Activated T-cell treated with anti-CD3 and anti-CD28 coated beads, Interleukin-2, amount 50 U/mL, for 24 hours (primary cell): ENCODE measurements around the gene KLF17.

Experiments
- DNase-seq: peaks from one replicate; pipeline ENCODE4 v3.0.0-alpha.2; 2020
- H3K27ac Mint-ChIP-seq: 2 replicates; pipeline ENCODE4 v1.8.0; 2020; ENCODE audit warnings: mild to moderate bottlenecking, mixed read lengths
- H3K27me3 Mint-ChIP-seq: 2 replicates; pipeline ENCODE4 v1.8.0; 2020; ENCODE audit warnings: mixed read lengths
- H3K36me3 Mint-ChIP-seq: 2 replicates; pipeline ENCODE4 v1.8.0; 2020; ENCODE audit warnings: low read depth, mixed read lengths
- H3K4me1 Mint-ChIP-seq: 2 replicates; pipeline ENCODE4 v1.8.0; 2020; ENCODE audit warnings: low read depth, mixed read lengths
- H3K4me3 Mint-ChIP-seq: 2 replicates; pipeline ENCODE4 v1.8.0; 2020; ENCODE audit warnings: mild to moderate bottlenecking, moderate library complexity, mixed read lengths
- H3K9me3 Mint-ChIP-seq: 2 replicates; pipeline ENCODE4 v1.8.0; 2020; ENCODE audit warnings: mixed read lengths

KLF17 gene, protein sequence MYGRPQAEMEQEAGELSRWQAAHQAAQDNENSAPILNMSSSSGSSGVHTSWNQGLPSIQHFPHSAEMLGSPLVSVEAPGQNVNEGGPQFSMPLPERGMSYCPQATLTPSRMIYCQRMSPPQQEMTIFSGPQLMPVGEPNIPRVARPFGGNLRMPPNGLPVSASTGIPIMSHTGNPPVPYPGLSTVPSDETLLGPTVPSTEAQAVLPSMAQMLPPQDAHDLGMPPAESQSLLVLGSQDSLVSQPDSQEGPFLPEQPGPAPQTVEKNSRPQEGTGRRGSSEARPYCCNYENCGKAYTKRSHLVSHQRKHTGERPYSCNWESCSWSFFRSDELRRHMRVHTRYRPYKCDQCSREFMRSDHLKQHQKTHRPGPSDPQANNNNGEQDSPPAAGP

DNA sequence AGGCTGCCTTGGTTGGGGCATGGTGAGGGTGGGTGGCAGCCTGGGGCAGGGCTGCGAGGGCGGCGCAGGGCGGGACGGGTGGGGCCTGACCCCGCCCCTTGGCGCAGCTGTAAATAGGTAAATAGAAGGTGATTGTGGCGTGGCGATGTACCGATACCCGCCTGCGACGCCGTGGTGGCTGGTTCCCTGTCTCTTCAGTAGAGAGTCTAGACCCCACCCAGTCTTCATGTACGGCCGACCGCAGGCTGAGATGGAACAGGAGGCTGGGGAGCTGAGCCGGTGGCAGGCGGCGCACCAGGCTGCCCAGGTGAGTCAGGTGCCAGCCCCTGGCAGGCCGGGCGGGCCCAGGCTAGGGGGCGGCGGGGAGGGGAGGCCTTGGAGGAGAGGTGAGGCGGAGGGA, at the start of gene KLF17:
TSS of gene KLF17 (plus strand) at position 140 of the 400 bp plus-strand sequence. CDS start at position 227, 87 bp downstream.
- Mint-ChIP-seq H3K27me3 (peaks cover 12% of the 10 kb centered on the region), H3K27ac (no peak within 1 kb of the TSS), H3K4me1 (no peaks in the 10 kb centered on the region), H3K4me3 (no peak within 1 kb of the TSS), H3K36me3 (no peaks in the 10 kb centered on the region), H3K9me3 (no peaks in the 10 kb centered on the region)
- no peak for DNase-seq

DNA sequence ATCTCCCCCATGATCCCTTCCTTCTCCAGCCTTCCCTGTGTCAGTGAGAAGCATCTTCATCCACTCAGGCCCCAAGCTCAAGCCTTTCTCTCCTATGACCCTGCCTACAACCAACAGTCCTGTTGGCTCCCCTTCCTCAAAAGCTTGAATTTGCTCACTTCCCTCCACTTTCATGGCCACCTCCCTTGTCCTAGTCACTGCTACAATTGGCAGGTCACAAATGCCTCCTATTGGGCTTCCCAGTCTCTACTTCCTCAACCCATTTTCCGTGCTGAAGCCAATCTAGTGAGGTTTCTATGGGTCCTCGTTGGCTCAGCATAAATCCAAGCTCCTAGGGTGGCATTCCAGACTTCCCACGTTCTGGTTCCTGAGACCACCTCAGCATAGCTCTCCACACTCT, 47.2 kb upstream of the KLF17 start:
- no peaks in the 10 kb centered on the region for H3K36me3 Mint-ChIP-seq
- H3K27ac Mint-ChIP-seq, result no peak overlapping the region
- peaks cover 2% of the 10 kb centered on the region for H3K4me1 Mint-ChIP-seq
- DNase-seq, result no peak
- H3K4me3 Mint-ChIP-seq, result no peak overlapping the region
- H3K27me3 Mint-ChIP-seq, result peaks cover 30% of the 10 kb centered on the region
- H3K9me3 Mint-ChIP-seq, result no peaks in the 10 kb centered on the region

DNA sequence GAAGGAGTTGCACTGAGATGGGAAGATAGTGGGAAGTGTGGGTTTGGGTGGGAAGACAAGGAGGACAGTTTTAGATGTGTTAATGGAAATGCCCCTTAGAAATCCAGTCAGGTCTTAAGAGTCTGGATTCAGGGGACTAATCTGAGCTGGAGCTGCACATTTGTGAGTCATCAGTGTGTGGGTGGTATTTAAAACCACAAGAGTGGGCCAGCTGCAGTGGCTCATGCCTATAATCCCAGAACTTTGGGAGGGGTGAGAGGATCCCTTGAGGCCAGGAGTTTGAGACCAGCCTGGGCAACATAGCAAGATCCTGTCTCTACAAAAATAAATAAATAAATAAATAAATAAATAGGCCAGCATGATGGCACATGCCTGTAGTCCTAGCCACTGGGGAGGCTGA, 46.4 kb upstream of the KLF17 start:
- Mint-ChIP-seq H3K4me3 (no peak overlapping the region), H3K27me3 (peaks cover 29% of the 10 kb centered on the region), H3K36me3 (no peaks in the 10 kb centered on the region), H3K27ac (no peak overlapping the region), H3K9me3 (no peaks in the 10 kb centered on the region), H3K4me1 (peaks cover 2% of the 10 kb centered on the region)
- no peak for DNase-seq

DNA sequence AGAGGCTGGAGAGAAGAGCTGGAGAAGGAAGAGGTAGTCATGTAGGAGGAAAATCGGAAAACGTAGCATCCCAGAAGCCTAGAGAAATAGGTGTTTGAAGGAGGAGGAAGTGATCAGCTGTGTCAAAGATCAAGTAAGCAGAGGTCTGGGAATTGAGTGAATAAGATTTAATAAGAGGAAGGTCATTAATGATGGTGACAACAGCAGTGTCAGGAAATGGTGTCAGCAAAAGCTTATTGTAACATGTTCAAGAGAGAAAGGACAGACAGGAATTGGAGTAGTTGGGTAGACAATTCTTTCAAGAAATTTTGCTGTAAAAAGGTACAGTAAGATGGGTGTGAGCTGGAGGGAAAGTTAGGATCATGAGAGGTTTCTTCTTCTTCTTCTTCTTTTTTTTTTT, 45.8 kb upstream of the KLF17 start:
- no peak for DNase-seq
- Mint-ChIP-seq H3K36me3 (no peaks in the 10 kb centered on the region), H3K9me3 (no peaks in the 10 kb centered on the region), H3K27ac (no peak overlapping the region), H3K27me3 (peaks cover 31% of the 10 kb centered on the region), H3K4me1 (peaks cover 2% of the 10 kb centered on the region), H3K4me3 (no peak overlapping the region)

DNA sequence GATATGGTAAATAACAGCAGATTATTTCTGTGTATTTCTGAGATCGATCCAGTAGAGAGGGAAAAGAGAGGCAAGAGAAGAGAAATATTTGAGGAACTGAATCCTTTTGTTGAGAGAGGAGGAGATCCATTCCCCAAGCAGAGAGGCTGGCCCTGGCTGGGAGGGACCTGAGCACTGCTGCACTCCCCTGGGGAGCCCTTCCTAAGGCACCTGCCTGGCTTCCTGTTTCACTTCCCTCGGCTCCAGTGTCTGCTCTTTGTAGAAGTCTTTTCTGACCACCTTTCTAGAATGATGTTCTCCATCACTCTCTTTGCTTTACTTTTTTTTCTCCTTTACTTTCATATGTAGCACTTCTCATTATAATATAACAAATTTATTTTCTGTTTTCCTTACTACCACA, 45.1 kb upstream of the KLF17 start:
- Mint-ChIP-seq H3K36me3 (no peaks in the 10 kb centered on the region), H3K27ac (no peak overlapping the region), H3K4me1 (peaks cover 2% of the 10 kb centered on the region), H3K27me3 (peaks cover 29% of the 10 kb centered on the region), H3K4me3 (no peak overlapping the region), H3K9me3 (no peaks in the 10 kb centered on the region)
- no peak for DNase-seq

DNA sequence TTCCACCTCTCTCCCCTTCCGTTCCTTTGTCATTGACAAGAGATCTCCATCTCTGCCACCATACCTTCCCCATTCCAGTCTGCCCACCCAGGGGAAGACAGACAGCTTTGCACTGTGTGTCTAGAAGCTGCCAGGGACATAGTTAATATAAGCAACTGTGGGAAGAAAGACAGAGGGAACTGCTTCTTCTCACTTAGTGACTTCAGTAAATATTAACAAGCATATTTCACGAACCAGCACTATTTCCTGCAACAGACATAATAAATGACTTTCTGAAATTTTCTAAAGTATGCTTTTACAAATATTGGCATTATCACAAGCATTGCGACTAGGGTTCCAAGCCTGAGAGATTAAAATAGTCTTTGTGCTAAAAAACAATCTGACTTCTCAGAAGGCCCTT, 44.2 kb upstream of the KLF17 start:
- Mint-ChIP-seq H3K27ac (no peak overlapping the region), H3K36me3 (no peaks in the 10 kb centered on the region), H3K27me3 (peaks cover 23% of the 10 kb centered on the region), H3K9me3 (no peaks in the 10 kb centered on the region), H3K4me1 (peaks cover 2% of the 10 kb centered on the region), H3K4me3 (no peak overlapping the region)
- DNase-seq, result no peak

DNA sequence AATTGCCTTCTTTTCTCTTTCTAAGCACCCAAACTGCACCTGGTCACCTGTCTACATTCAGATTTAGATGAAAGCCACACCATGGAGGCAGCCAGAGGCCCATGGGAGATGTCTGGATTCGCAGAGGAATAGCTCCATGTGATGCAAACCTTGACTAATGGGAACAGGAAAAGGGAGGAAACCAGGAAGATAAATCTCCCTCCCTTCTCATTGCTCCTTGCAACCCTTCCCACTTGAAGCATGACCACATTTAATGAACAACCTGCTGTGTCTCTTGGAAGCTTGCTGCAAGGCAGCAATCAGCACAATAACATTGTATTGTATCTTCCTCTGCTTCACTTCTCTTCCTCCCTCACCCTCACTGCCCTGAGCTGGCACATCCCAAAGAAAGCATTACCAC, 42.6 kb upstream of the KLF17 start:
- Mint-ChIP-seq H3K9me3 (no peaks in the 10 kb centered on the region), H3K27ac (no peak overlapping the region), H3K36me3 (no peaks in the 10 kb centered on the region), H3K4me3 (no peak overlapping the region), H3K27me3 (peaks cover 20% of the 10 kb centered on the region), H3K4me1 (peaks cover 2% of the 10 kb centered on the region)
- DNase-seq, result no peak

DNA sequence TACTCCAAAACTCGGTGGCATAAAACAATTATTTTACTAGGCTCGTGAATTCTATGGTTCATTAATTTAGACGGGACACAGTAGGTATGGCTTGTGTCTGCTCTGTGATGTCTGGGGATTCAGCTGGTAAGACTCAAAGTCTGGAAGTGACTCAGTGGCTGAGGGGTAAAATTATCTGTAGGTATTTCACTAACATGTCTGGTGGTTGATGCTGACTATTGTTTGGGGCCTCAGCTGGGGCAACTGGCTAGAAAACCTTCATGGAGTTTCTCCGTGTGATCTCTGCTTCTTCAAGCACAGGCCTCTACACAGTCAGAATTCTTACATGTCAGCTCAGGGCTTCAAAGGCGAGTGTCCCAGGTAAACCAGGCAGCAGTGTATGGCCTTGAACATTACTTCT, 41.2 kb upstream of the KLF17 start:
- H3K27me3 Mint-ChIP-seq, result peaks cover 26% of the 10 kb centered on the region
- DNase-seq, result no peak
- H3K4me1 Mint-ChIP-seq, result no peaks in the 10 kb centered on the region
- H3K9me3 Mint-ChIP-seq, result no peaks in the 10 kb centered on the region
- H3K27ac Mint-ChIP-seq, result no peak overlapping the region
- H3K36me3 Mint-ChIP-seq, result no peaks in the 10 kb centered on the region
- no peak overlapping the region for H3K4me3 Mint-ChIP-seq

DNA sequence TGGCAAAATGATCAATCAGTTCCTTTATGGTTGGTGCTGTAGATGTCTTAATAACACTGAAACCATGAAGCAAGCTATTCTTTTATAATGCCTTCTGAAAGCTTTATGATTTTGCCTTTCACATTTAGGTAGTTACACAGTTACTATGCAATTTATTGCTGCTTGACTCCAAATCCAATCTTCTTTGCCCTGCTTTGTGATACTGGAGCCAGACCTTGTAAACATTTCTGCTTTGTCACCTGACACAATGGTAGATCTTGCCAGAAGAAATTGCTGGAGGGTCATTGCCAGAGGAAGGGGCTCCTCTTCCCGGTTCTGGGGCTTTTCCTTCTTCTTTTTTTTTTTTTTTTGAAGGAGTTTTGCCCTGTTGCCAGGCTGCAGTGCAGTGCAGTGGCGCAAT, 40.5 kb upstream of the KLF17 start:
- Mint-ChIP-seq H3K27me3 (peaks cover 29% of the 10 kb centered on the region), H3K9me3 (no peaks in the 10 kb centered on the region), H3K27ac (no peak overlapping the region), H3K4me1 (no peaks in the 10 kb centered on the region), H3K4me3 (no peak overlapping the region), H3K36me3 (no peaks in the 10 kb centered on the region)
- DNase-seq, result no peak

DNA sequence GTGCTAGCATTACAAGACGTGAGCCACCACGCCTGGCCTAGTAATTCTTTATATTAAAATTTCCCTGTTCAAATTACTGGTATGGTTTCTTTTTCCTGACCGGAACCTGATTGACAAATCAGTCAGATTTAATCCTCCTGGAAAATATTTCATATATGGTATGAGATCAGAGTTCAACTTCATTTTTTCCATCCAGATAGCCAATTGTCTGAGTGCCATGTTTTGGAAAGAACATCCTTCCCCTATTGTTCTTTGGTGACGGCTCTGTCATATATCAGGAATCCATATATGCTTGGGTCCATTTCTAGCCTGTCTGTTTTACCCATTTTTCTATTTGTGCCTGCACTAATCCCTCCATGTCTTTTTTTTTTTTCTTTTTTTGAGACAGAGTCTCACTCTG, 39.1 kb upstream of the KLF17 start:
- H3K9me3 Mint-ChIP-seq, result no peaks in the 10 kb centered on the region
- no peak overlapping the region for H3K27ac Mint-ChIP-seq
- DNase-seq, result no peak
- no peaks in the 10 kb centered on the region for H3K4me1 Mint-ChIP-seq
- H3K36me3 Mint-ChIP-seq, result no peaks in the 10 kb centered on the region
- H3K4me3 Mint-ChIP-seq, result no peak overlapping the region
- peaks cover 29% of the 10 kb centered on the region for H3K27me3 Mint-ChIP-seq

DNA sequence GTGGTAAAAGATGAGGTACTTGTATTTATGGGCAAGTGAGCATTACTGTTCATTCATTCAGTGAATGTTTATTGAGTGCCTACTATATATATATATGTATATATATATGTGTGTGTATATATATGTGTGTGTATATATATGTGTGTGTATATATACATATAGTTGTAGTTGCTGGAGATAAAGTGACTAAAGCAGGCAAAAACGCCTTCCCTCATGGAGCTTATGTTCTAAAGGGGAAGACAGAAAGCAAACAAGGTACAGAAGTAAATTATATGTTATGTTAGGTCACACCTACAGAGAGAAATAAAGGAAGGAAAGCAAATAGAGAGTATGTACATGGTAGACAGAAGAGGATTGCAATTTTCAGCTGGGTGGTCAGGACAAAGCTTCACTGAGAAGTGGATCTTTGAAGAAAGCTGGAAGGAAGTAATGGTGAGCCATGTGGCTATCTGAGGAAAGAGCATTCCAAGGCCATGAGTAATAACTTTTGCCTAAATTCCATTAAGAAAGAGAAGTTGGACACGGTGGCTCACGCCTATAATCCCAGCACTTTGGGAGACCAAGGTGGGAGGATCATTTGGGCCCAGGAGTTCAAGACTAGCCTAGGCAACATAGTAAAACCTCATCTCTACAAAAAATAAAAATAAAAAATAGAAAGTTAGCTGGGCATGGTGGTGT, 33.5 kb upstream of the KLF17 start:
- Mint-ChIP-seq H3K27ac (no peak overlapping the region), H3K4me1 (no peaks in the 10 kb centered on the region), H3K27me3 (peaks cover 39% of the 10 kb centered on the region)

DNA sequence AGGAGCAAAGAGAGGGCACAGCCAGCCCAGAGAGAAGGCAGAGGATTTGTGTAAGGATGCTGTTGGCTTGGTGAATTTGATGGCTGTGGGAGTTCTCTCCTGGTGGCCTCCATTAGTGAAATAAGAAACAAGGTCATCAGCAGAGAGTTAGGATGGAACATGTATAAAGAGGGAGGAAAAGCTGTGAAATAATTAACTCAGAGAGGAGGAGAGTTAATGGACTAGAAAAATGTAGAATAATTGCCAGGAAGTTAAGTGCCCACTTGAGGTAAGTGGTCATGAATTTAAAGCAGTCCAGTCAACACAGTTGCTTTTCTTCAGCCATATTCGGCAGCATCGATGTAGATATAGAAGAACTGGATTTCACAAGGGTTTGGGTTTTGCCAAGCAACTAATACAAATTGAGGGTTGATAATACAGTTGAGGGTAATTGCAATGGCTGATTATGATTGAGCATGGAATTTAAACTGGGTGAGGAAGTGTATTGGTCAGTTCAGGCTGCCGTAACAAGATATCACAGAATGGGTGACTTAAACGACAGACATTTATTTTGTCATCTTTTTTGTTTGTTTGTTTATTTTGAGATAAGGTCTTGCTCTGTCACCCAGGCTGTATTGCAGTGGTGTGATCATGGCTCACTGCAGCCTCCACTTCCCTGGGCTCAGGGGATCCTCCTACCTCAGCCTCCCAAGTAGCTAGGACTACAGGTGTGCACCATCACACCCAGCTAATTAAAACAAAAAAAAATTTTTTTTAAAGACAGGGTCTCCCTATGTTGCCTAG, 31.7 kb upstream of the KLF17 start:
- no peaks in the 10 kb centered on the region for H3K9me3 Mint-ChIP-seq
- DNase-seq, result no peak
- no peak overlapping the region for H3K27ac Mint-ChIP-seq
- H3K4me1 Mint-ChIP-seq, result no peaks in the 10 kb centered on the region
- no peak overlapping the region for H3K4me3 Mint-ChIP-seq
- H3K36me3 Mint-ChIP-seq, result no peaks in the 10 kb centered on the region
- H3K27me3 Mint-ChIP-seq, result peaks cover 33% of the 10 kb centered on the region

More for the DNA sequence above, 33.5 kb upstream of the KLF17 start:
- Mint-ChIP-seq H3K4me3 (no peak overlapping the region), H3K36me3 (no peaks in the 10 kb centered on the region), H3K9me3 (no peaks in the 10 kb centered on the region)
- no peak for DNase-seq

DNA sequence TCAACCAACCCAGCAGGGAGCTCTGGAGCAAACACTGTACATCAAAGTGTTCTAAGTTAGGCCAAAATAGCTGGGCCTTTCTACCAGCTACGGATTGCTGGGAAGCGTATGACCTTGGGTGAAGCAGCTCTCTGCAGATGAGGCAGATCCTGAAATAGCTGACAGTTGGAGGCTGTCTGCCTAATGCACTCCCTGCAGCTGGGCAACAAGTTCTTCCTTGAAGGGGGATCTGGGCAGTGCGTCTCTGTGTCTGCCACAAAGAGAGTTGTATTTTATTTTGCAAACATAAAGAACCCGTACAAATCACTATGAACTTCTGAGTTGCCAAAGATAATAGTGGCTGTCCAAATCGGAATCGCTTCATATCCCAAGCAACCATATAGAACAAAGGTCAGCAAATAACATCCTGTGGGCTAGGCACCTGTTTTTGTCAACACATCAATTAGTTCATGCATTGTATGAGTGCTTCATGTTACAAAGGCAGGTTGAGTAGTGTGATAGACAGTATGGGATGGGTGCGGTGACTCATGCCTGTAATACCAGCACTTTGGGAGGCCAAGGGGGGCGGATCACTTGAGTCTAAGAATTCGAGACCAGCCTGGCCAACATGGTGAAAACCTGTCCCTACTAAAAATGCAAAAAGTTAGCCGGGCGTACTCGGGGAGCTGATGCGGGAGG, 29.1 kb upstream of the KLF17 start:
- peaks cover 23% of the 10 kb centered on the region for H3K27me3 Mint-ChIP-seq
- no peak for DNase-seq

DNA sequence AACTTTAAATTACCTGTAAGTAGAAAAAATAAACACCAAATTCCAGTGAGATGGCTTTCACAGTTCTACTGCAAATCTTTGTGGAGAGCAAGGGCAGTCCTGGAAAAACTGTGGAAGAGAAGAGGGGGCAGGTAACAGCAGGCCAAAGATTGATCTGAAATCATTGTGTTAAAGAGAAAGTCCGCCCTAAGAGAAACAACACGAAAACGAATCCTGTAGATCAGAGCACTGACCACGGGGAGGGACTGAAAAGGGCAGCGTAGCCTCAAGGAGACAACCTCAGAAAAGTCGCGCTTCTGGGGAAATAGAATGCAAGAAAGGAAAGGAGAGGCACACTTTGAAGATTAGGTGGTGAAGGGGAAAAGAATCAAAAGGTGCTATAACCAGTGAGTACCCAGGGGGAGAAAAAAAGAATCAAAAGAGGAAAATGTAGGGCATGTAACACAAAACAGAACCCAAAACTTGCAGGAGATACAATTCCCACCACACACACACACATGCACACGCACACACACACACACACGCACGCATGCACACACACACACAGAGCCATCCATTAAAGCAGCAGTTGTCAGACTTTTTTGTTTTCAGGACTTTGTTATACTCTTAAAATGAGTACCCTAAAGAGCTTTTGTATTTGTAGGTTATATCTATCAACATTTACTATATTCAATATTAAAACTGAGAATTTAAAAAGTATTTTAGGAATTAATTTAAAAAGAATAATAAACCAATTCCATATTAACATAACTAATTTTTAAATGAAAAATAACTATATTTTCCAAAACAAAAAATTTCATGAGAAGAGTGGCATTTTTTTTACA, 28.0 kb upstream of the KLF17 start:
- Mint-ChIP-seq H3K27ac (no peak overlapping the region), H3K4me1 (no peaks in the 10 kb centered on the region), H3K36me3 (no peaks in the 10 kb centered on the region), H3K27me3 (peaks cover 19% of the 10 kb centered on the region), H3K4me3 (no peak overlapping the region), H3K9me3 (no peaks in the 10 kb centered on the region)
- DNase-seq, result no peak

More for the DNA sequence above, 29.1 kb upstream of the KLF17 start:
- Mint-ChIP-seq H3K4me1 (no peaks in the 10 kb centered on the region), H3K4me3 (no peak overlapping the region), H3K9me3 (no peaks in the 10 kb centered on the region), H3K27ac (no peak overlapping the region), H3K36me3 (no peaks in the 10 kb centered on the region)
